HEK293 (cell line): ENCODE results near the gene NUP160.
"Not testable (repeated sequence)": the region's sequence is repeated elsewhere in the genome, so short reads cannot be mapped to it uniquely, and the experiment has no call there.

ENCODE experiments used
- CTCF ChIA-PET: fragments of 350-600 bp; formaldehyde crosslinking; extraction: SDS; loops from one replicate; lab custom pipeline; 2021; ENCODE audit warnings: antibody characterized with exemption; lab: Yijun Ruan, JAX
- POLR2A ChIA-PET: fragments of 300-600 bp; formaldehyde crosslinking; extraction: SDS; loops from one replicate; lab custom pipeline; 2020; ENCODE audit warnings: antibody characterized with exemption, inconsistent platforms; lab: Yijun Ruan, JAX
- H3K27ac ChIP-seq: fragments of 200-500 bp; sonication (Bioruptor generic); 2 replicates; pipeline ENCODE4 v1.5.1; 2014; ENCODE audit warnings: low read depth, low read length, control low read depth, inconsistent platforms; ENCODE audit errors: extremely low read depth
- H3K36me3 ChIP-seq, 2 experiments: fragments of 200-500 bp in 1 of 2; sonication (Bioruptor generic) in 1 of 2; 1 replicate in 1 of 2; 2 replicates in 1 of 2; pipeline ENCODE4 v1.5.1; 2014 to 2017; ENCODE audit warnings: inconsistent platforms in 2 of 2, low read length in 2 of 2; ENCODE audit not compliant: control insufficient read depth in 2 of 2, insufficient read depth in 1 of 2
- H3K4me1 ChIP-seq: fragments of 200-500 bp; sonication (Bioruptor generic); 2 replicates; pipeline ENCODE4 v1.5.1; 2014; ENCODE audit warnings: mild to moderate bottlenecking, low read length, inconsistent platforms; ENCODE audit not compliant: control insufficient read depth, insufficient read depth
- H3K4me3 ChIP-seq: 2 replicates; pipeline ENCODE4 v1.5.1; 2011; ENCODE audit warnings: low read depth, mild to moderate bottlenecking, control low read depth, low read length, moderate library complexity
- H3K9me3 ChIP-seq: fragments of 200-500 bp; sonication (Bioruptor generic); 2 replicates; pipeline ENCODE4 v1.5.1; 2014; ENCODE audit warnings: low read depth, low read length, inconsistent platforms; ENCODE audit not compliant: control insufficient read depth, insufficient read depth
- BCL6B ChIP-seq: fragments of 450-650 bp; formaldehyde crosslinking; IDR thresholded peaks from 2 replicates; pipeline ENCODE4 v1.5.1; 2017; ENCODE audit warnings: missing biosample characterization, missing genetic modification characterization
- GLI4 ChIP-seq: fragments of 450-650 bp; formaldehyde crosslinking; IDR thresholded peaks from 2 replicates; pipeline ENCODE4 v1.5.1; 2016; ENCODE audit warnings: missing biosample characterization, missing genetic modification characterization
- KLF10 ChIP-seq: fragments of 450-650 bp; IDR thresholded peaks from 2 replicates; pipeline ENCODE4 v1.5.1; 2018; ENCODE audit warnings: missing biosample characterization, mild to moderate bottlenecking, missing genetic modification characterization
- KLF7 ChIP-seq: fragments of 450-650 bp; formaldehyde crosslinking; IDR thresholded peaks from 2 replicates; pipeline ENCODE4 v1.5.1; 2016; ENCODE audit warnings: missing biosample characterization, missing genetic modification characterization, borderline replicate concordance
- PRDM10 ChIP-seq: fragments of 450-650 bp; formaldehyde crosslinking; IDR thresholded peaks from 2 replicates; pipeline ENCODE4 v1.5.1; 2016; ENCODE audit warnings: missing biosample characterization, missing genetic modification characterization
- PRDM2 ChIP-seq: fragments of 450-650 bp; formaldehyde crosslinking; IDR thresholded peaks from 2 replicates; pipeline ENCODE4 v1.5.1; 2016; ENCODE audit warnings: missing biosample characterization, missing genetic modification characterization, borderline replicate concordance
- ZBTB1 ChIP-seq: fragments of 450-650 bp; formaldehyde crosslinking; IDR thresholded peaks from 2 replicates; pipeline ENCODE4 v1.5.1; 2016; ENCODE audit warnings: missing biosample characterization, missing genetic modification characterization
- ZBTB10 ChIP-seq: fragments of 450-650 bp; formaldehyde crosslinking; IDR thresholded peaks from 2 replicates; pipeline ENCODE4 v1.5.1; 2016; ENCODE audit warnings: missing biosample characterization, missing genetic modification characterization
- ZBTB20 ChIP-seq: fragments of 450-650 bp; formaldehyde crosslinking; IDR thresholded peaks from 2 replicates; pipeline ENCODE4 v1.5.1; 2016; ENCODE audit warnings: missing biosample characterization, missing genetic modification characterization
- ZNF132 ChIP-seq: fragments of 450-650 bp; formaldehyde crosslinking; IDR thresholded peaks from 2 replicates; pipeline ENCODE4 v1.5.1; 2017; ENCODE audit warnings: missing biosample characterization, missing genetic modification characterization, borderline replicate concordance
- ZNF26 ChIP-seq: fragments of 450-650 bp; formaldehyde crosslinking; IDR thresholded peaks from 2 replicates; pipeline ENCODE4 v1.5.1; 2016; ENCODE audit warnings: missing biosample characterization, missing genetic modification characterization
- ZNF416 ChIP-seq: fragments of 450-650 bp; formaldehyde crosslinking; IDR thresholded peaks from 2 replicates; pipeline ENCODE4 v1.5.1; 2016; ENCODE audit warnings: missing biosample characterization, missing genetic modification characterization
- ZNF624 ChIP-seq: fragments of 450-650 bp; formaldehyde crosslinking; IDR thresholded peaks from 2 replicates; pipeline ENCODE4 v1.5.1; 2017; ENCODE audit warnings: missing biosample characterization, missing genetic modification characterization
- ZNF776 ChIP-seq: fragments of 450-650 bp; formaldehyde crosslinking; IDR thresholded peaks from 2 replicates; pipeline ENCODE4 v1.5.0; 2017; ENCODE audit warnings: missing biosample characterization, missing genetic modification characterization, borderline replicate concordance
- ZNF837 ChIP-seq: fragments of 450-650 bp; formaldehyde crosslinking; IDR thresholded peaks from 2 replicates; pipeline ENCODE4 v1.5.1; 2016; ENCODE audit warnings: missing biosample characterization, missing genetic modification characterization
- ZSCAN30 ChIP-seq: fragments of 450-650 bp; IDR thresholded peaks from 2 replicates; pipeline ENCODE4 v1.5.1; 2018; ENCODE audit warnings: missing biosample characterization, mild to moderate bottlenecking, missing genetic modification characterization, moderate library complexity

NUP160 gene

GRCh38 chr11:47867823-47868222, 19.7 kb upstream of the NUP160 start:
- POLR2A ChIA-PET = no interaction called here
- Histone ChIP-seq H3K9me3 (no peaks in the 10 kb centered on the region), H3K36me3 (no peaks in the 10 kb centered on the region), H3K27ac (no peak overlapping the region), H3K4me3 (no peak overlapping the region), H3K4me1 (no peaks in the 10 kb centered on the region)
- CTCF ChIA-PET = interaction anchor here (0.7 kb wide), 1 partner anchor 136 kb away, joined by 3 read pairs; no protein-coding TSS in a partner anchor
- TF ChIP-seq ZNF132 (tag by site-specific recombination) (no peak), PRDM2 (tag by site-specific recombination) (no peak), KLF7 (tag by site-specific recombination) (no peak), KLF10 (tag by site-specific recombination) (no peak), ZNF776 (tag by site-specific recombination) (no peak), BCL6B (tag by site-specific recombination) (no peak), GLI4 (tag by site-specific recombination) (no peak), ZBTB10 (no peak), ZNF26 (tag by site-specific recombination) (no peak), ZNF837 (tag by site-specific recombination) (no peak), ZBTB20 (tag by site-specific recombination) (no peak), ZSCAN30 (tag by site-specific recombination) (no peak), ZNF416 (tag by site-specific recombination) (no peak), ZBTB1 (tag by site-specific recombination) (no peak), ZNF624 (no peak), PRDM10 (tag by site-specific recombination) (no peak)

- CTCF ChIA-PET = interaction anchor here (0.6 kb wide), 1 partner anchor 325 kb away, joined by 5 read pairs; no protein-coding TSS in a partner anchor
- POLR2A ChIA-PET = not testable (repeated sequence)
These were observed 18.7 kb upstream of the NUP160 start for GRCh38 chr11:47866892-47867291.

More at GRCh38 chr11:47866892-47867291, 18.7 kb upstream of the NUP160 start:
- H3K9me3 ChIP-seq, H3K27ac ChIP-seq, H3K4me3 ChIP-seq, H3K36me3 ChIP-seq, H3K4me1 ChIP-seq: not testable (repeated sequence)
